Heart right ventricle (tissue), 16 donors: Measurements from ENCODE around the gene HOMER3. TPM values are rescaled to one million over a fixed set of nuclear protein-coding genes. Genes with fewer than 3 reads are reported as not detected.
A peak's percentile ranks its signal among the peaks of the same experiment; 100 is the strongest.

Source experiments
- ATAC-seq, 8 donors: fragments of 200-7000 bp; cut with Tn5 transposase; one replicate each; pipeline ENCODE4 v1.9.1; 2020; ENCODE audit warnings: mild to moderate bottlenecking in 8 of 8, moderate library complexity in 8 of 8, moderate number of reproducible peaks in 1 of 8
- DNase-seq, 2 donors: peaks; one replicate each; pipeline ENCODE4 v3.0.0-alpha.2; 2020
- H3K27ac ChIP-seq, 10 donors: fragments of 200-600 bp; sonication (generic) in 2 of 10; one replicate each; pipeline versions ENCODE4 v1.5.0 to v1.8.0; 2020 to 2022; ENCODE audit warnings: mild to moderate bottlenecking in 3 of 10
- H3K27me3 ChIP-seq, 7 donors: fragments of 200-600 bp; one replicate each; pipeline ENCODE4 v1.8.0; 2021 to 2022; ENCODE audit warnings: mild to moderate bottlenecking in 2 of 7
- H3K36me3 ChIP-seq, 9 donors: fragments of 200-600 bp; sonication (generic) in 1 of 9; one replicate each; pipeline versions ENCODE4 v1.5.0 to v1.8.0; 2020 to 2022; ENCODE audit warnings: mild to moderate bottlenecking in 2 of 9
- H3K4me1 ChIP-seq, 9 donors: fragments of 200-600 bp; sonication (generic) in 1 of 9; one replicate each; pipeline versions ENCODE4 v1.5.0 to v1.8.0; 2020 to 2022; ENCODE audit warnings: mild to moderate bottlenecking in 4 of 9
- H3K4me3 ChIP-seq, 10 donors: fragments of 200-600 bp; sonication (generic) in 2 of 10; one replicate each; pipeline versions ENCODE4 v1.5.0 to v1.8.0; 2020 to 2022; ENCODE audit warnings: mild to moderate bottlenecking in 7 of 10, moderate library complexity in 2 of 10
- H3K9me3 ChIP-seq, 11 donors: fragments of 200-600 bp in 10 of 11; sonication (generic) in 2 of 11; one replicate each; pipeline versions ENCODE4 v1.5.0 to v1.8.0; 2013 to 2022; ENCODE audit warnings: mild to moderate bottlenecking in 2 of 11, control low read depth in 1 of 11, moderate library complexity in 1 of 11
- CTCF ChIP-seq, 9 donors: fragments of 200-600 bp; sonication (generic) in 2 of 9; IDR thresholded peaks; one replicate each; pipeline versions ENCODE4 v1.5.0 to v1.8.0; 2021 to 2022; ENCODE audit warnings: antibody characterized with exemption in 9 of 9, mild to moderate bottlenecking in 5 of 9, moderate library complexity in 1 of 9
- WGBS, 2 donors: extraction: QIAGEN DNeasy Blood & Tissue Kit; methylation state at CpG; one replicate each; pipeline ENCODE4 v1.1.7; 2013; ENCODE audit warnings: inconsistent platforms in 1 of 2; 5-methylcytosine and 5-hydroxymethylcytosine counted together
- intact Hi-C, 10 donors: fragments of 100-400 bp; cut with DNase I; formaldehyde crosslinking; loops; one replicate each; pipeline versions ENCODE4 v1.11.1 to v1.14.2; 2022
- polyA plus RNA-seq, 2 donors: library from polyadenylated mRNA; stranded (reverse); fragments of 200-250 nt; gene quantifications; one replicate each; pipeline ENCODE4 v1.2.3, GENCODE V29; 2013
- total RNA-seq, 10 donors: library from RNA; stranded (reverse); fragmentation: NEBNext Ultra II Directional in 3 of 10; extraction: Animal tissue kit (Norgen Biotek cat#: 25700) in 3 of 10; gene quantifications; one replicate each; pipeline versions ENCODE4 v1.2.1 to v1.2.4, GENCODE V29; 2021 to 2023
- donor health status: Arrhythmogenic right ventricular cardiomyopathy.
- donor health status: ischemic (EF 13 %, LVEDD 7.1; RV severe dilation, severe dysfunction).
- donor health status: healthy with polysubstance abuse.
- donor health status: DM: no; HTN: yes; CAD: no.
- donor health status: DM: no; HTN: no; CAD: no.
- donor health status: ischemic (EF 25% LVEDD 6.9; RV normal size, moderate dysfunction).
- donor health status: ischemic (EF 25% LVEDD 5.7; RV mildly dilated, moderate dysfunction).
- donor health status: healthy.
- donor health status: DM: yes; HTN: yes; CAD: no.
- donor health status: Ischemic cardiomyopathy.
- donor health status: ischemic (EF 35%, LVEDD 5.7; RV mildly dilated, moderate dysfunction).
- donor health status: nonischemic (EF 11% LVEDD 7.7; RV severe dilation, severe dysfunction).
- donor health status: DM: yes; HTN: yes; CAD: no.
- donor health status: PGD.
- donor health status: ischemic (EF 29% LVEDD 5.4; RV normal size, mild dysfunction).
- donor health status: nonischemic (EF 23%, LVEDD 6.1; RV moderate dilation, normal function).

HOMER3 gene
- total and polyA plus RNA-seq, 12 donors: 10.4 to 24.8 (median 14.8) TPM

DNA sequence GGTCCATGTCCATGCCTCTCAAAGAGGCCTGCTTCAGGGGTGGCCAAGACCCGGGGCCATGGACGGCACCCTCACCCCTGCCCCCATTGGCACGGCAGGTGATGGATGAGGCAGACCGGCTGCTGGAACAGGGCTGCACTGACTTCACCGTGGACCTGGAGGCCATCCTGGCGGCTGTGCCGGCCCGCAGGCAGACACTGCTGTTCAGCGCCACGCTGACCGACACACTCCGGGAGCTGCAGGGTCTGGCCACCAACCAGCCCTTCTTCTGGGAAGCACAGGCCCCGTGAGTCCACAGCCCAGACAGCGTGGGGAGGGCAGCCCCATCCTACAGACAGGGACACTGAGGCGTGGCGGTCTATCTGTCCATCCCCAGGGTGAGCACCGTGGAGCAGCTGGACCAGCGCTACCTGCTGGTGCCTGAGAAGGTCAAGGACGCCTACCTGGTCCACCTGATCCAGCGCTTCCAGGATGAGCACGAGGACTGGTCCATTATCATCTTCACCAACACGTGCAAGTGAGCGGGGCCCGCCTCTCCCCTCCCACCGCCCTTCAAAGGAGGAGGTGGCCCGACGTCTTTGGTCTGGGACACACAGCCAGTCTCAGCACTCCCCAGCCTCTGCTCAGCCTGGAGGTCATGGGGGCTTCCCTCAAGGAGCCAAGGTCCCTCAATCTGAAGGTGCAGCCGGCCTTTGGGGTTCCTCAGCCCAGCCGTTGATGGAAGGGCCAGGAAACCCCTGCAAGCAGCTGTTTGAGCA is 18.6 kb downstream of the HOMER3 start:
- peaks cover 0 to 67% (median 35%) of the 10 kb centered on the region in 9 donors for H3K36me3 ChIP-seq
- no peak for TF ChIP-seq CTCF (IDR thresholded peaks at IDR 0.05)
- WGBS, 2 donors: 84 to 89% methylated on average over 29 of the region's 29 CpGs
- peaks cover 11 to 29% (median 26%) of the 10 kb centered on the region in 9 donors for H3K4me1 ChIP-seq
- H3K27ac ChIP-seq: no peak overlapping the region
- H3K4me3 ChIP-seq: no peak overlapping the region
- no peak for ATAC-seq
- H3K9me3 ChIP-seq: no peaks in the 10 kb centered on the region
- no peaks in the 10 kb centered on the region for H3K27me3 ChIP-seq
- intact Hi-C loops: no loop called here
- DNase-seq: no peak

DNA sequence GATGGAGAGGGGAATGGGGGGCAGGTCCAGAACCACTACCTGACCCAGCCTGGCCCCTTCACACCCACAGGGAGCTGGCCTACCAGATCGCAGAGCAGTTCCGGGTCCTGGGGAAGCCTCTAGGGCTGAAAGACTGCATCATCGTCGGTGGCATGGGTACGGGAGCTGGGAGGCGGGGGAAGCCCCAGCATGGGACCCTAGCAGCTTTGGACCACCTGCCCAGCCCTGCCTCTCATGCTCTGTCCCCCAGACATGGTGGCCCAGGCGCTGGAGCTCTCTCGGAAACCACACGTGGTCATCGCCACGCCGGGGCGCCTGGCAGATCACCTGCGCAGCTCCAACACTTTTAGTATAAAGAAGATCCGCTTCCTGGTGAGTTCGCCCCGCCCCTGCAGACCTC is 19.4 kb downstream of the HOMER3 start:
- Histone ChIP-seq H3K4me1 (peaks cover 11 to 33% (median 30%) of the 10 kb centered on the region in 9 donors), H3K27ac (no peak overlapping the region), H3K27me3 (no peaks in the 10 kb centered on the region), H3K36me3 (peaks cover 0 to 63% (median 35%) of the 10 kb centered on the region in 9 donors), H3K4me3 (no peak overlapping the region), H3K9me3 (no peaks in the 10 kb centered on the region)
- no peak for DNase-seq
- intact Hi-C loops: no loop called here
- TF ChIP-seq CTCF (IDR thresholded peaks at IDR 0.05): no peak
- ATAC-seq: no peak
- WGBS, 2 donors: 96% methylated on average over 17 of the region's 17 CpGs

DNA sequence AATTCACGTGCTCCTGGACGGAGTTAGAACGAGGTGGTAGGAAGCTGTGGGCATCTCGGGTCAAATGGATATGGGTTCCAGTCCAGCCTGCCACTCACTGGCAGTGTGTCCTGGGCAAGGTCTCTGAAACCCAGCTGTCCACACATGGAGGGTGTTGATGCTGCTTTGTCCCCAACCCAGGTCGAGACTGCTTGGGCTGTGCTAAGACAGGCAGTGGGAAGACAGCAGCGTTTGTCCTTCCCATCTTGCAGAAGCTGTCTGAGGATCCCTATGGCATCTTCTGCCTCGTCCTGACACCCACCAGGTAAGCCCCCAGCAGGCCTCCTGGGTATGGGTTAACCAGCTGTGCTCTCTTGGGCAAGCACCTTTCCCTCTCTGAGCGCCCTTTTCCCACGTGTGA is 20.6 kb downstream of the HOMER3 start:
- Histone ChIP-seq H3K27me3 (no peaks in the 10 kb centered on the region), H3K4me1 (peaks cover 11 to 37% (median 31%) of the 10 kb centered on the region in 9 donors), H3K9me3 (no peaks in the 10 kb centered on the region), H3K36me3 (peaks cover 0 to 63% (median 27%) of the 10 kb centered on the region in 9 donors), H3K4me3 (peak overlapping the region; percentile 65 to 98 (median 88)), H3K27ac (peak overlapping the region in 3 of 10 donors; percentile 78 to 91 (median 81))
- no peak for TF ChIP-seq CTCF (IDR thresholded peaks at IDR 0.05)
- DNase-seq (no peak), ATAC-seq (no peak)
- WGBS, 2 donors: 55 to 60% methylated on average over 9 of the region's 9 CpGs
- intact Hi-C loops: no loop called here

GRCh38 chr19:18919900-18920214 is 21.2 kb downstream of the HOMER3 start:
- intact Hi-C loops: loop anchor here in 2 of 10 donors (1.0 to 10.0 kb wide), 3 partner anchors 20 to 455 kb away; partner anchors contain the start of gene HOMER3 (in 1 of the 2)
- WGBS, 2 donors: 1% methylated on average over 15 of the region's 15 CpGs
- Histone ChIP-seq H3K4me3 (peak overlapping the region; percentile 65 to 98 (median 88)), H3K27me3 (no peaks in the 10 kb centered on the region), H3K4me1 (peaks cover 11 to 40% (median 31%) of the 10 kb centered on the region in 9 donors), H3K36me3 (peaks cover 0 to 63% (median 27%) of the 10 kb centered on the region in 9 donors), H3K9me3 (no peaks in the 10 kb centered on the region), H3K27ac (peak overlapping the region in 9 of 10 donors; percentile 55 to 91 (median 78))
- peak in 1 of 8 donors; percentile 24 for ATAC-seq
- no peak for DNase-seq
- no peak for TF ChIP-seq CTCF (IDR thresholded peaks at IDR 0.05)
